Dermis blood vessel endothelial cell (primary cell): ENCODE measurements around the gene INAFM1. TPM values are rescaled to one million over a fixed set of nuclear protein-coding genes. Genes with fewer than 3 reads are reported as not detected.
A peak's percentile ranks its signal among the peaks of the same experiment; 100 is the strongest.
"Not testable (repeated sequence)": the region's sequence is repeated elsewhere in the genome, so short reads cannot be mapped to it uniquely, and the experiment has no call there.

Experiments used
- DNase-seq: peaks from one replicate; pipeline ENCODE4 v3.0.0; 2010
- total RNA-seq: library from RNA; depleted of rRNA; stranded (reverse); fragments of >200 nt; gene quantifications from 2 replicates; pipeline ENCODE4 v1.2.3, GENCODE V29; 2014

The INAFM1 gene
- total RNA-seq, 1 donor from 2014 or later, result 1.5 TPM

DNA sequence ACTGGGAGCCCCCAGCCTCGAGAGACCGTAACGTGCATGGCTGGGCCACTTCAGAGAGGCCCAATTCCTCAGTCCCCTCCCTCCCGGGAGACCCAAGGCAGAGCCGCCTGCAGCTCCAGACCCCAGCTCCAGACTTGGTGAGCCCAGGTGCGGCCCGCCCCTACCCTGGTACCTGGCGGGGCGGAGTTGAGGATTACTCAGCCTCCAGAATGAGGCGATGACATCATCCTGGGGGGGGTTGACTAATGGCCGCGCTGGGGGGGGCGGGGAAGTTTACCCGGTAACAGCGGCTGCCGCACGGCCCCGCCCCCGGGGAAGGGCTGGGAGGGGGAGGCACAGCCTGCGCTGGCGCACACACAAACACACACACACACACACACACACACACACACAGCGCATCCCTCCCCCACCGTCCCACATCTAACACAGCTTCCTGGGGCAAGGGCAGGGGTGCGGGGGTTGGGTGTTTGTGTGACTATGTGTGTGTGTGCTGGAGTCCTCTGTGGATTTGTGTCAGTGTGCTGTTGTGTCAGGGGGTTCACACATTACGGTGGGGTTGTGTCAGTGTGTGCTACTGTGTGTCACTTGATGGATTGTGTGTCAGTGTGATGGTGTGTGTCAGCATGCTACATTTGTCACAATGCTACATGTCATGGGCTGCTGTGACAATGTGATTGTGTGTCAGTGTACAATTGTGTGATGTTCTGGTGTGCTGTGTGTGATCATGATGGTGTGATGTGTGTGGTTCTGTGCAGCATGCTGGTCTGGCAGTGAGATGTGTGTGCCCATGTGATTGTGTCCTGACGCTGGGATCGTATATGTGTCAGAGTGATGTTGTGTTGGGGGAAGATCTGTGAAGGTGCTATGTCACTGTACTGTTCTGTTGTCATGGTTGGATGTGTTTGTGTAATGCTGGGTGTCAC, 33.4 kb upstream of the INAFM1 start:
- peak; percentile 85 for DNase-seq

DNA sequence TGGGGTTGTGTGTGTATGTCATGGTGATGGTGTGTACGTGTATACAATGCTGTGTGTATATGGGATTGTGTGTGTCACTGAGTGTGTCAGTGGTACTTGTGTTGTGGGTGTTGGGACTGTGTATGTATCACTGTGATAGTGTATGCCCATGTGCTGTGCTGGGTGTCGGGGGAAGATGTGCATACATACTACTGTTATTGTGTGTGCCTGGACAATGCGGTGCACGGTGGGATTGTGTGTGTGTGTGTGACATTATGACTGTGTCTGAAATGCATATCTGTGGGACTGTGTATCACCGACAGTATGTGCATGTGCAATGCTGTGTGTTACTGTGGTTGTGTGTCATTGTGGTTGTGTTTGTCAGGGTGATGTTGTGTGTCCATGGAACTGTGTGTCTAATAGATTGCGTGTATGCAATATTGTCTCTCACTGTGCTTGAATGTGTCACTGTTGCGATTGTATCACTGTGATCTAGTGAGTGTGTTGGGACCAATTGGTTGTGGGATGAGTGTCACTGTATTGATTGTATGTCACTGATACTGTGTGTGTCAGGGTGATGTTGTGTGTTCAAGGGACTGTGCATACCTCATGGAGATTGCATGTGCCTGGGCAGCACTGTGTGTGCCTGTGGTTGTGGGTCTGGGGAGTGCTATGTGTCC, 32.6 kb upstream of the INAFM1 start:
- no peak for DNase-seq

DNA sequence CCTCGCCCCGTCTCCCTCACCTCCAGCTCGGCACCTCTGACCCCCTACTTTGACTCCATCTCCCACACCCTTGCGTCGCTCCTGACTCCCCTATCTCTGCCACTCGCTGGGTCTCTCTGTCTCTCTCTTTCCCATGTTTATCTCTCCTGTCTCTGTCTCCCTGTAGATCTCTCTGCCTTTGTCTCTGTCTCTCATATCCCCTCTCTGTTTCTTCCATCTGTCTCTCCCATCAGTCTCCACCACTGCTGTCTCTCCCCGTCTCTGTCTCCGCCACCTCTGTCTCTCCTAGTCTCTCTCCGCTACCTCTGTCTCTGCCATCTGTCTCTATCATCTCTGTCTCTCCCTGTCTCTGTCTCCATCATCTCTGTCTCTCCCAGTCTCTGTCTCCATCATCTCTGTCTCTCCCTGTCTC, 31.3 kb upstream of the INAFM1 start:
- no peak for DNase-seq

DNA sequence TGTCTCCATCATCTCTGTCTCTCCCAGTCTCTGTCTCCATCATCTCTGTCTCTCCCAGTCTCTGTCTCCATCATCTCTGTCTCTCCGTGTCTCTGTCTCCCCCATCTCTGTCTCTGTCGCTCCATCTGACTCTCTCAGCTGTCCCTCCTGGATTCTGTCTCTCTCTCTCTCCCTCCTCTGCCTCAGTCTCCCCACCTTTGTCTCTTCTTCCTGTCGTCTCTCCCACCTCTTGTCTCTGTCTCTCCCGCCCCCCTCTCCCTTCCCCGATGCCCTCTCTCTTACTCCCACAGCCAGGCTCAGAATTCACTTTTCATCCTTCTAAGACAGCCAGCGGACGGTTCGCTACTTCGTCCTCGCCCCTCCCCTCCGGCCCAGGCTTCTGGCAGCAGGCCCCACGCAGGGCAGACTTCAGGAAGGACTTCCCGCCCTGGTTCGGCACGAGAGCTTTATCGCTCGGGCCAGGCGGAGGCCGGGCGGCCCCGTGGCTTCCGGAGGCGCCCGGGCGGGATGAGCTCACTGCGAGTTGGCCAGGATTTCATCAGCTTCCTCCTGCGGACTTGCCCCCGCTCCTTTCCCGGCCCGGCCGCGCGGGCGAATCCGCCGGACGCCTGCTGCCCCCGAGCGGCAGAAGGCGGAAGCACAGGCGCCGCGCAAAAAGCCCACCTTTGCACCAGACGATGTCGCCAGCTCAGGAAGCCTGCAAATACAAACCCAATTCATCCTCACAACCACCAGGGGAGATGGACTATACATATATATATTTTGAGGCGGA, 30.7 kb upstream of the INAFM1 start:
- peak; percentile 99 for DNase-seq

DNA sequence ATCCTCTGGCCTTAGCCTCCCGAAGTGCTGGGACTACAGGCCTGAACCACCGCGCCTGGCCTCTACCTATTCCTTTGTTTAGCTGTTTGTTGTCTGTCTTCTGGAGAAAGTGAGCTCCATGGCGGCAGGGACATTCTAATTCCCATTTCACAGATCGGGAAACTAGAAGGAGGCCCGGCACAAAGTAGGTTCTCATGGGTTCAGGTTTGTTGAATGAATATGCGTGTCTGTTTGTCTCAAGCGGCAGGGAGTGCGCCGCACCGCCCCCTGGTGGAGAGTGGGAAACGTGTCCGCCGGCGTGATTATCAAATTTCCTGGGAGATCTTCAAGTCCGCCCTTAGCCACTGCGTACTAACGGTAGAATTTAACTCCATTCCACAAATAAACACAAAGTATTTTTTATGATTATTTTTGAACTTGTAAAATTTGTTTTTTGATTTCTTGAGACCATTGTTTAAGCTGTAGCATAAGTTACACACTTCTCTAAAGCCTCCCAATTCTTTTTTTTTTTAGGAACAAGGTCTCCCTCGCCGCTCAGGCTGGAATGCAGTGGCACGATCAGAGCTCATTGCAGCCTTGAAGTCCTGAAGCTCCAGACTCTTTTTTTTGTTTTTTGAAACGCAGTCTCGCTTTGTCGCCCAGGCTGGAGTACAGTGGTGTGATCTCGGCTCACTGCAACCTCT, 27.2 kb upstream of the INAFM1 start:
- peak; percentile 84 for DNase-seq

DNA sequence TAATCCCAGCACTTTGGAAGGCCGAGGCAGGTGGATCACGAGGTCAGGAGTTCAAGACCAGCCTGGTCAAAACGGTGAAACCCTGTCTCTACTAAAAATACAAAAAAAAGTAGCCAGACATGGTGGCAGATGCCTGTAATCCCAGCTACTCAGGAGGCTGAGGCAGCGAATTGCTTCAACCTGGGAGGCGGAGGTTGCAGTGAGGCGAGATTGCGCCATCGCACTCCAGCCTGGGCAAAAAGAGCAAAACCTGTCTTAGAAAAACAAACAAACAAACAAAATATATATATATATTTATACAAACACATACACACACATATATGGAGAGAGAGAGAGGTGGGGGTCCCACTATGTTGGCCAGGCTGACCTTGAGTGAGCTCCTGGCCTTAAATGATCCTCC, 21.7 kb upstream of the INAFM1 start:
- not testable (repeated sequence) for DNase-seq

DNA sequence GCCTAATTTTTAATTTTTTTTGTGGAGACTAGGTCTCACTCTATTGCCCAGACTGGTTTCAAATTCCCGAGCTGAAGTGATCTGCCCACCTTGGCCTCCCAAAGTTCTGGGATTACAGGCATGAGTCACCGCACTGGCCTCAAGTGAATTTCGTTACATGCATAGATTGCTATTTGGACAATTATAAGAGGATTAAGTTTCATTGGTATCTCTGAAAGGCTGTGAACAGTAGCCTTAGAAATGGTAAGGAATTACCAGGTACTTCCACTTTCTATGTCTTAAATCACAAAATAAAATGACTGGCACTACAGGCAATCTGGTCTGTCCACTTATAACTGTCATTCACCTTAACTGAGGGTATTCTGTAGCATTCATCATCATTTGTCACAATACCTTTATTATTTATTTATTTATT, 21.2 kb upstream of the INAFM1 start:
- no peak for DNase-seq

DNA sequence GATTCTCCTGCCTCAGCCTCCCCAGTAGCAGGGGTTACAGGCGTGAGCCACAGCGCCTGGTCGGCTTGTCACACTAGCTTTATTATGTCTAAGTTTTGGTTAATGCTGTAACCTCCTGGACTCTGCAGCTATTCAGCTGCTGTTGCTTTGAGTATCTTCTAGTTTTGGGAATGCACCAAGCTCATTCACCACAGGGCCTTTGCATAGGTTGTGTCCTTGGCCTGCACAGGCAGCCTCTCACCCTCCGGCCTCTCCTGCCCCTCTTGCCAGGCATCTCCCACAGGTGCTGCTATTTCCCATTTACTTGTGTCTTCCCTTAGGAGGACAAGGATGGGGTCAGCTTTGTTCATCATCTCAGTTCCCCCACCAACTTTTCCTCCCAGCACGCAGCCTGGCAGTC, 20.7 kb upstream of the INAFM1 start:
- no peak for DNase-seq

DNA sequence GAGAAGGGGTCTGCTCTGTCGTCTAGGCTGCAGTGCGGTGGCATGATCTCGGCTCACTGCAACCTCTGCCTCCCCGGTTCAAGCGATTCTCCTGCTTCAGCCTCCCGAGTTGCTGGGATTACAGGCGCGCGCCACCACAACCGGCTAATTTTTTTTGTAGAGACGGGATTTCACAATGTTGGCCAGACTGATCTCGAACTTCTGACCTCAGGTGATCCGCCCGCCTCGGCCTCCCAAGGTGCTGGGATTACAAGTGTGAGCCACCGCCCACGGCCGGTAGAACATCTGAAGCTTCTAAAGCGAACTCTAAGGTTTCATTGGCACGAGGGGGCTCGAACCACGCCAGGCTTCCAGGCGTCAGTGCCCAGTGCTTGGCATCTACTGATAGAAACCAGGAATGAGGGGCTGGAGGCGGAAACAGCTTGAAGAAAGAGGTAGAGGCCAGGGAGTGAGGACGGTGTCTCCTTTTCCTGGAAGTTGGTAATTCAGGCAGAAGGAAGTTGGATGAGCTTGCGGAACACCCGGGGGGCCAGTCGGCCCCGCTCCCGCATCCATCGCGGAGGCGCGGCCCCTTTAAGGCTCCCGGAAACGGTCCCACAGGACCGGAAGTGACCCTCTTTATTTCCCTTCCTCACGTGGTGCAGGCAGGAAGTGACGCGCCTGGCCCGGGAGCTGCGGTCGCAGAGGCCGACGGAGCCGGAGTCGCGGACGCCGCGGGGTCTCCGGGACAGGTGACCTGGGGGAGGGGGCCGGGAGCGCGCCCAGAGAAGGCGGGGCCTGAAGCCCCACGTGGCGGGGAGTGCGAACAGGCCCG, 18.6 kb upstream of the INAFM1 start, which contains the start of gene CCDC9:
Gene CCDC9, plus strand, starts transcription at position 647 of the 814 bp plus-strand sequence. CDS start 1,876 bp downstream, outside the sequence.
- DNase-seq, result peak; percentile 96

DNA sequence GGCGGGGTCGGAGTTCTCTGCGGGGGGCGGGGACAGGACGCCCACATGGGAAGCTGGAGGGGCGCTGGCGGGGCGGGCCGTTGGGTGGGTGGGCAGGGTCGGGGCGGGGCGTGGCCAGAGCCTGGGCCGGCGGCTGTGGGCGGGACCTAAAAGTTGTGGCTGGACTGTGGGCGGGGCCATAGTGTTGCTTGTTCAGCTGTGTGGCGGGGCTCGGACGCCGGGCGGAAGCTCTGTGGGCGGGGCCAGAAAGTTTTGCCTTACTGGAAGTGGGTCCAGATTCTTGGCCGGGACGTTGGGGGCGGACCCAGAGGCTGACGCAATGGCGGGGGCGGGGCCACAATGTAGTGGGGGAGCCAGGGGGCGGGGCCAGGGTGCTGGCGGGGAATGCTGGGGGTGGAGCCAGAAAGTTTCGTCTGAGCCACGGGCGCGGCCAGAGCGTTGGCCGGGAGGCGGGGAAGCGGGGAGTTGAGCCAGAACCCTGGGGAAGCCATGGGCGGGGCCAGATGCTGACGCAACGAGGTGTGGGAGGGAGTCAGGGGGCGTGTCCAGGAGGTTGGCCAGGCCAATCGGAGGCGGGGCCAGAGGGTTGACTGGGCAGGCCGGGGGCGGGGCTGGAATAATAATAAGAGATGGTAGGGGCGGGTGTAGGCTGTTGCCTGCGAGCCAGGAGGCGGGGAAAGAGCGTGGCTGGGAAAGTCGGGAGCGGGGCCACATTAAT, 17.8 kb upstream of the INAFM1 start:
- peak; percentile 99 for DNase-seq

DNA sequence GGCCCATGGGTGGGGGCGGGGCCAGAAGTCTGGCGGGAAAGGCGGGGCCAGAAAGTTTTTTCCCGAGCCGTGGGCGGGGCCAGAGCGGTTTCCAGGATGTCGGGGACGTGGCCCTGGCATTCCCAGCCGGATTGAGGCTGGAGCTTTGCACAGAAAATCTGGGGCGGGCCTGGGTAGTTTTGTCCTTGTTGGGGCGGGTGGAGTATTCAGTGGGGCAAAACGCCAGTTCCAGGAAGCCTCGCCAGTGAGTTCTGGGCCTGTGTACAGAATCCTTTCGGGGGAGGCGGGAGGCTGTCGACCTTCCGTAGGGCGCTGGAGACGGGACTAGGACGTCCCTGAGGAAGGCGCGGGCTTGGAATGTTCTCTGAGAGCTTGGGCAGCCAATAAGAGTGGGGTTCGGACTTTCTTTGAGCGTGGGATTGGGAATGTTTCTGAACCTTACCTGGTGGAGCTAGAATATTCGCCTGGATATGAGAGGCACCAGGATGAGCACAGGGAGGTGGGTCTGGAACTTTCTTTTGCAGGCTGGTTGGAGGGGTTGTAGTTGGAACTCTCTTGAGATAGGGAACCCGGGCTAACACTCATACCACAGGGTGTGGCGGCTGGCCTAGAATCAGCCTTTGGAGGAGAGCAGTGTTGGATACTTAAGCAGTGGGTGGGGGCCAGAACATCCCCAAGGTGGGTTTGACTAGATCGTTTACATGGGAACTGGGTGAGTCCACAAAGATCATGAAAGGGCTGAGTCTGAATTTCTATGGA, 17.1 kb upstream of the INAFM1 start:
- no peak for DNase-seq

DNA sequence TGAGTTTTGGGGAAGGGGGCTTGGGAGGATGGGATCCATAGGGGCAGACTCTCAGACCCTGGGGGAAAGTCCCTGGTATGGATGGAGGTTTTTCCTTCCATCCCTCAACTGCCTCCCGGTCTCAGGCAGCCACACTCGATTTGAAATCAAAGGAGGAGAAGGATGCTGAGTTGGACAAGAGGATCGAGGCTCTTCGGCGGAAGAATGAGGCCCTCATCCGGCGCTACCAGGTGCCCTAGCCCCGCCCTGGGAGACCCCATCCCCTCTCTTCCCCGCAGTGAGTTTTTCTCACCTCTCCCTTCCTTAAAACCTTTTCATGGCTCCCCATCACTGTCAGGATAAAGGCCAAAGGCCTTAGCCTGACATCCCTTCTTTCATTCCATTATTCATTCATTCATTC, 16.3 kb upstream of the INAFM1 start:
- no peak for DNase-seq

DNA sequence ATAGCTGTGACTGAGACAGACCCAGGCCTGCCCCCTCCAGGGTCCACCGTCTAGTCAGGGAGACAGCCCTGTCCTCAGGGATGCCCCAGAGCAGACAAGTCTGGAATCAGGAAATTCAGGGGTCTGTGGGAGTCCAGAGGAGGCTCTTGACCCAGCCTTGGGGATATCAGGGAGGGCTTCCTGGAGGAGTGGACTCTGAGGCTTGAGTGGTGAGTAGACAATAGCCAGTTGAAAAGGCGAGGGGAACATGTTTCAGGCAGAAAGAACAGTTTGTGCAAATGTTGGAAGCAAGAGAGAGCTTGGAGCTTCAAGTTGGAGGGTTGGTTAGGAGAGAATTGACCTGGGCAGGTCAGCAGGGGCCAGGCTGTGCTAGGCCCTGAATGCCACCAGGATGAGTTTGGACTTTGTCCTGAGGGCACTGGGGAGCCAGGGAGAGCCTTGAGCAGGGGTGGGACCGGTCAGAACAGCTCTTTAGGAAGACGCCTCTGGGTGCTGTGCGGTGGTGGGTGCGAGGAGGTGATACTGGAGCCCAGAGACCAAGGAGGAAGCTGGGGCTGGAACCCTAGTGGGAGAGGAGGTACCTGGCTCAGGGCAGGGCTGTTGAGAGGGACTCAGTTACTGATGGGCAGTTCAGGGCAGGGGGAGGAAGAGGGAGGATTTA, 15.7 kb upstream of the INAFM1 start:
- DNase-seq, result no peak

DNA sequence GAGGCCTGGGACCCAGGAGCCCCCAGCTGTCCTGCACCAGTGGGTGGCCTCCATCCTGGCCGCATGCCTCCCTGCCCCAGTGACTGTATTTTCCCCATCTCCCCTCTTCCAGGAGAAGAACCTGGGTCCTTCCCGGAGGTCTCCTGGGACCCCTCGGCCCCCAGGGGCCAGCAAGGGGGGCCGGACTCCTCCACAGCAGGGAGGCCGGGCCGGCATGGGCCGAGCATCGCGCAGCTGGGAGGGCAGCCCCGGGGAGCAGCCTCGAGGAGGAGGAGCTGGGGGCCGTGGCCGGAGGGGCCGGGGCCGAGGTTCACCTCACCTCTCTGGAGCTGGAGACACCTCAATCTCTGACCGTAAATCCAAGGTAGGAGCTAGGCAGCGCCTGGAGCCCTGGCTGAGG, 14.2 kb upstream of the INAFM1 start:
- DNase-seq, result no peak

DNA sequence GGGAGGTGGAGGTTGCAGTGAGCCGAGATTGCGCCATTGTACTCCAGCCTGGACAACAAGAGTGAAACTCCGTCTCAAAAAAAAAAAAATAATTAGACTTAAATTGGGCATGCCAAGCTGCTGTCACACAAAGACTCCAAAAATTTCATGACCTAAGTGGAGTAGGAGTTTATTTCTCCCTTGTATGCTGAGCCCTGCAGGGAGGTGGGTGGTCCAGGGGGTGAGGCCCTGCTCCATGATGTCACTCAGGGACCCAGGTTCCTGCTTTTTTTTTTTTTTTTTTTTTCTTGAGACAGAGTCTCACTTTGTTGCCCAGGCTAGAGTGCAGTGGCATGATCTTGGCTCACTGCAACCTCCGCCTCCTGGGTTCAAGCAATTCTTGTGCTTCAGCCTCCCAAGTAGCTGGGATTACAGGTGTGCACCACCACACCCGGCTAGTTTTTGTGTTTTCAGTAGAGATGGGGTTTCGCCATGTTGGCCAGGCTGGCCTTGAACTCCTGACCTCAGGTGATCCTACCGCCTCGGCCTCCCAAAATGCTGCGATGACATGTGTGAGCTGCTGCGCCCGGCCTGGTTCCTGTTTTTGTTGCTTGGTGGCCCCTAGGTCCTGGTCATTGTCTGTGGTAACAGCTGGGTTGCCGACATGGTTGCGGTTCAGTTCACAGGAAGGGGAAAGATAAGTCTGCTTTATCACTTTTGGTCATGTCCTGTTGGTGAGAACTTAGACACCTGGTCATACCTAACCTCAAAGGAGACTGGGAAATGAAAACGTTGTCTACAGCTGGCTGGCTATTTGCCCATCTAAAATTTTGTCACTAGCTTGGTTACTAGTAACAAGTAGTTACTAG, 12.5 kb upstream of the INAFM1 start:
- not testable (repeated sequence) for DNase-seq

DNA sequence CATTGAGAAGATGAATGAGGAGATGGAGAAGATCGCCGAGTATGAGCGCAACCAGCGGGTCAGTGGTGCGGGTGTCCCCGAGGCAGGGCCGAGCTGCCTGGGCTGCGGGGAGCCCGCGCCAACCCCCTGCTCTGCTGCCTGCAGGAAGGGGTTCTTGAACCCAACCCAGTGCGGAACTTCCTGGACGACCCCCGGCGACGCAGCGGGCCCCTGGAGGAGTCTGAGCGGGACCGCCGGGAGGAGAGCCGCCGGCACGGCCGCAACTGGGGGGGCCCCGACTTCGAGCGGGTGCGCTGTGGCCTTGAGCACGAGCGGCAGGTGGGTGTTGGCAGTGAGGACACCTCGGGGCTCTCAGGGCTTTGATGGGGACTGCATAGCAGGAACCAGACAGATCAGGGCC, 10.1 kb upstream of the INAFM1 start:
- no peak for DNase-seq

DNA sequence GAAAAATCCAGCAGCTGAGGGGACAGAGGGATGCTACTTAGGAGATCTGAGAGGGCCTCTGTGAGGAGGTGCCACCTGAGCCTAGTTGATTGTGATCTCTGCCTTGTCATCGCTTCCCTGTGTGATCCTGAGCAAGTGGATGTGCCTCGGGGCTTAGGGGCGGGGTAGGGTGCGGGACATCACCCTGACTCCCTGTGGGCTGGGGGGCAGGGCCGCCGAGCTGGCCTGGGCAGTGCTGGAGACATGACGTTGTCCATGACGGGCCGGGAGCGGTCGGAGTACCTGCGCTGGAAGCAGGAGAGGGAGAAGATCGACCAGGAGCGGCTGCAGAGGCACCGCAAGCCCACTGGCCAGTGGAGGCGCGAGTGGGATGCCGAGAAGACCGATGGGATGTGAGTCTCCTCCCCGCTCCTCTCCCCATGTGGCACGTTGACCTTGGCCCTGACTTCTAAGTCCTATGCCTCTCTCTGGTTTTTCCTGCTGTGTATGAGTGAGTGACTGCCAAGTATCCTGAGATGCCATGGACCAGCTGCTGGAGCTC, 8.2 kb upstream of the INAFM1 start:
- no peak for DNase-seq

DNA sequence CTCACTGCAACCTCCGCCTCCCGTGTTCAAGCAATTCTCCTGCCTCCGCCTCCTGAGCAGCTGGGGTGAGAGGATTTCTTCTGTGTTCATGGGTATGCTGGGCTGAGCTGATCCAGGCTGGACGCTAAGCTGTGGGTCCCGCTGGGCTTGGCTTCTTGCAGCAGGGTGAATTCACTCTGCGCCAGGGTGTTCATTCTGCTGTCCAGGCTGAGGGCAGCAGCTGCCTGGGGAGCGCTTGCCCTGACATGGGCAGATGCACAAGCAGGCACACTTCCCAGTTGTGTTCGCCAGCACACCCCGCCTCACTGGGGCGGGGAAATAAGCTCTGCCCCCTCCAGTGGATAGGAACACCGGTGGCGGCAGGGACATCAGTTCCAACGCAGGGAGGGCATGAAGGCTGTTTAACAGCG, 7.3 kb upstream of the INAFM1 start:
- DNase-seq, result no peak
